NCI-H1417 (cell line): Measurements from ENCODE around the gene SART3.
"Not testable (repeated sequence)": the region's sequence is repeated elsewhere in the genome, so short reads cannot be mapped to it uniquely, and the experiment has no call there.

Source experiments
- DNase-seq, 3 experiments: peaks; one replicate each; lab custom pipeline; 2025; lab: John Stamatoyannopoulos, UW

Gene SART3

GRCh38 chr12:108562348-108563135, 1.6 kb upstream of the SART3 start, which contains the start of gene ISCU:
ISCU (plus strand) TSS chr12:108562596; CDS start chr12:108562623, 27 bp downstream.
- DNase-seq, result peak; percentile 99

- DNase-seq, result no peak
These were observed 927 bp upstream of the SART3 start for GRCh38 chr12:108561852-108562347.

GRCh38 chr12:108560321-108560721, 652 bp downstream of the SART3 start:
- DNase-seq, result no peak

GRCh38 chr12:108559748-108560147, 1.2 kb downstream of the SART3 start:
- no peak for DNase-seq

GRCh38 chr12:108559007-108559655, 1.8 kb downstream of the SART3 start:
- no peak for DNase-seq

- not testable (repeated sequence) for DNase-seq
These were observed 5.6 kb downstream of the SART3 start for GRCh38 chr12:108555383-108555782.

GRCh38 chr12:108553799-108554198, 7.2 kb downstream of the SART3 start:
- no peak for DNase-seq

GRCh38 chr12:108551535-108551934, 9.4 kb downstream of the SART3 start:
- DNase-seq, result no peak

GRCh38 chr12:108548954-108549521, 11.9 kb downstream of the SART3 start:
- DNase-seq, result no peak

- DNase-seq, result no peak
These were observed 13.3 kb downstream of the SART3 start for GRCh38 chr12:108547686-108548085.

- no peak for DNase-seq
These were observed 17.3 kb downstream of the SART3 start for GRCh38 chr12:108543652-108544051.

GRCh38 chr12:108542320-108542719, 18.7 kb downstream of the SART3 start:
- no peak for DNase-seq

- no peak for DNase-seq
These were observed 22.3 kb downstream of the SART3 start for GRCh38 chr12:108538616-108539195.

- no peak for DNase-seq
These were observed 22.8 kb downstream of the SART3 start for GRCh38 chr12:108538146-108538545.

GRCh38 chr12:108531929-108532848, 28.8 kb downstream of the SART3 start:
- DNase-seq, result peak; percentile 43 to 93 (median 92)

- no peak for DNase-seq
These were observed 30.8 kb downstream of the SART3 start for GRCh38 chr12:108530161-108530560.

- no peak for DNase-seq
These were observed 33.8 kb downstream of the SART3 start for GRCh38 chr12:108527166-108527496.

- no peak for DNase-seq
These were observed 34.3 kb downstream of the SART3 start for GRCh38 chr12:108526482-108527165.

GRCh38 chr12:108525681-108526080, 35.3 kb downstream of the SART3 start:
- DNase-seq, result no peak

- DNase-seq, result no peak
These were observed 37.6 kb downstream of the SART3 start for GRCh38 chr12:108523365-108523764.

GRCh38 chr12:108519558-108519957, 41.4 kb downstream of the SART3 start:
- DNase-seq, result no peak
